H9 (cell line): ENCODE measurements around the gene ALOX5AP. TPM values are rescaled to one million over a fixed set of nuclear protein-coding genes. Genes with fewer than 3 reads are reported as not detected.

Source experiments
- DNase-seq: peaks from one replicate; pipeline ENCODE4 v3.0.0-alpha.2; 2017
- H2AFZ ChIP-seq: one replicate; pipeline ENCODE4 v1.6.1; 2013; ENCODE audit warnings: mild to moderate bottlenecking, low read length, control low read depth, moderate library complexity
- H2AK5ac ChIP-seq: 2 replicates; pipeline ENCODE4 v1.6.1; 2013; ENCODE audit warnings: low read length, control low read depth, mixed read lengths; ENCODE audit not compliant: insufficient read length
- H2BK120ac ChIP-seq: one replicate; pipeline ENCODE4 v1.6.1; 2013; ENCODE audit warnings: low read depth, mild to moderate bottlenecking, low read length, control low read depth, inconsistent platforms; ENCODE audit not compliant: poor library complexity, severe bottlenecking
- H2BK12ac ChIP-seq: 2 replicates; pipeline ENCODE4 v1.6.1; 2013; ENCODE audit warnings: low read length, control low read depth, mixed read lengths, low read depth; ENCODE audit not compliant: insufficient read length
- H2BK15ac ChIP-seq: 2 replicates; pipeline ENCODE4 v1.6.1; 2013; ENCODE audit warnings: low read depth, low read length, control low read depth
- H2BK20ac ChIP-seq: one replicate; pipeline ENCODE4 v1.6.1; 2013; ENCODE audit warnings: low read depth, mild to moderate bottlenecking, low read length, control low read depth, inconsistent platforms; ENCODE audit not compliant: poor library complexity, severe bottlenecking
- H2BK5ac ChIP-seq: 2 replicates; pipeline ENCODE4 v1.6.1; 2013; ENCODE audit warnings: low read length, control low read depth, mixed read lengths; ENCODE audit not compliant: insufficient read length
- H3K14ac ChIP-seq: 2 replicates; pipeline ENCODE4 v1.6.1; 2013; ENCODE audit warnings: low read length, control low read depth; ENCODE audit not compliant: insufficient read depth
- H3K18ac ChIP-seq: 2 replicates; pipeline ENCODE4 v1.6.1; 2013; ENCODE audit warnings: low read depth, mild to moderate bottlenecking, mixed read lengths, low read length, control low read depth; ENCODE audit not compliant: insufficient read length
- H3K23ac ChIP-seq: 2 replicates; pipeline ENCODE4 v1.6.1; 2013; ENCODE audit warnings: low read length, control low read depth, mixed read lengths, low read depth; ENCODE audit not compliant: insufficient read length
- H3K23me2 ChIP-seq: 2 replicates; pipeline ENCODE4 v1.6.1; 2013; ENCODE audit warnings: low read depth, mild to moderate bottlenecking, mixed read lengths, low read length, control low read depth; ENCODE audit not compliant: insufficient read length, poor library complexity, severe bottlenecking
- H3K27ac ChIP-seq: 2 replicates; pipeline ENCODE4 v1.5.1; 2013; ENCODE audit warnings: low read length, control low read depth, mixed read lengths, low read depth; ENCODE audit not compliant: insufficient read length
- H3K27me3 ChIP-seq: 2 replicates; pipeline ENCODE4 v1.6.1; 2013; ENCODE audit warnings: low read length, control low read depth, inconsistent platforms; ENCODE audit not compliant: insufficient read depth
- H3K4ac ChIP-seq: 2 replicates; pipeline ENCODE4 v1.6.1; 2013; ENCODE audit warnings: low read depth, mild to moderate bottlenecking, control low read depth, inconsistent platforms, low read length, moderate library complexity
- H3K4me1 ChIP-seq: 2 replicates; pipeline ENCODE4 v1.6.1; 2013; ENCODE audit warnings: low read length, control low read depth, inconsistent platforms; ENCODE audit not compliant: insufficient read depth
- H3K4me2 ChIP-seq: 2 replicates; pipeline ENCODE4 v1.6.1; 2013; ENCODE audit warnings: low read length, control low read depth, mixed read lengths; ENCODE audit not compliant: insufficient read length, insufficient read depth
- H3K56ac ChIP-seq: 2 replicates; pipeline ENCODE4 v1.6.1; 2013; ENCODE audit warnings: low read depth, mild to moderate bottlenecking, mixed read lengths, low read length, control low read depth; ENCODE audit not compliant: insufficient read length
- H3K79me1 ChIP-seq: 2 replicates; pipeline ENCODE4 v1.6.1; 2013; ENCODE audit warnings: low read depth, mild to moderate bottlenecking, moderate library complexity, low read length, control low read depth, inconsistent platforms; ENCODE audit not compliant: insufficient read depth, poor library complexity, severe bottlenecking
- H3K79me2 ChIP-seq: 2 replicates; pipeline ENCODE4 v1.6.1; 2013; ENCODE audit warnings: low read length, control low read depth, inconsistent platforms; ENCODE audit not compliant: insufficient read depth
- H3K9ac ChIP-seq: 2 replicates; pipeline ENCODE4 v1.6.1; 2013; ENCODE audit warnings: low read length, control low read depth, mixed read lengths; ENCODE audit not compliant: insufficient read length; ENCODE audit errors: extremely low read depth
- H3K9me3 ChIP-seq: one replicate; pipeline ENCODE4 v1.6.1; 2013; ENCODE audit warnings: low read depth, low read length, inconsistent platforms; ENCODE audit not compliant: control insufficient read depth
- H3T11ph ChIP-seq: one replicate; pipeline ENCODE4 v1.6.1; 2013; ENCODE audit warnings: mild to moderate bottlenecking, low read length, control low read depth, inconsistent platforms
- H4K20me1 ChIP-seq: one replicate; pipeline ENCODE4 v1.6.1; 2013; ENCODE audit not compliant: control insufficient read depth, insufficient read length, insufficient read depth
- H4K5ac ChIP-seq: 2 replicates; pipeline ENCODE4 v1.6.1; 2013; ENCODE audit warnings: low read depth, mild to moderate bottlenecking, mixed read lengths, low read length, control low read depth; ENCODE audit not compliant: insufficient read length
- H4K8ac ChIP-seq: replicated peaks from 2 replicates; pipeline ENCODE4 v1.6.1; 2013; ENCODE audit warnings: low read length, control low read depth, mixed read lengths, low read depth; ENCODE audit not compliant: insufficient read length
- H4K91ac ChIP-seq: 2 replicates; pipeline ENCODE4 v1.6.1; 2013; ENCODE audit warnings: low read depth, mild to moderate bottlenecking, moderate library complexity, mixed read lengths, low read length, control low read depth; ENCODE audit not compliant: insufficient read length
- H3K27ac Mint-ChIP-seq, 3 experiments: 2 replicates in 2 of 3; 3 replicates in 1 of 3; pipeline ENCODE4 v1.8.0; 2020 to 2021; ENCODE audit warnings: mixed read lengths in 3 of 3, mild to moderate bottlenecking in 1 of 3, moderate library complexity in 1 of 3
- H3K27me3 Mint-ChIP-seq: 2 replicates; pipeline ENCODE4 v1.8.0; 2021; ENCODE audit warnings: low read depth, mild to moderate bottlenecking, moderate library complexity, mixed read lengths
- H3K36me3 Mint-ChIP-seq, 3 experiments: 2 replicates in 2 of 3; 3 replicates in 1 of 3; pipeline ENCODE4 v1.8.0; 2020 to 2021; ENCODE audit warnings: low read depth in 3 of 3, mixed read lengths in 3 of 3; ENCODE audit not compliant: insufficient read depth in 1 of 3
- H3K4me1 Mint-ChIP-seq, 2 experiments: 2 replicates each; pipeline ENCODE4 v1.8.0; 2020; ENCODE audit warnings: mixed read lengths in 2 of 2
- H3K4me3 Mint-ChIP-seq, 2 experiments: 2 replicates in 1 of 2; 3 replicates in 1 of 2; pipeline ENCODE4 v1.8.0; 2020 to 2021; ENCODE audit warnings: mild to moderate bottlenecking in 2 of 2, mixed read lengths in 2 of 2, moderate library complexity in 1 of 2
- H3K9me3 Mint-ChIP-seq, 2 experiments: 2 replicates in 1 of 2; 3 replicates in 1 of 2; pipeline ENCODE4 v1.8.0; 2020; ENCODE audit warnings: mild to moderate bottlenecking in 2 of 2, mixed read lengths in 2 of 2, moderate library complexity in 1 of 2
- CTCF ChIP-seq: fragments of 200-600 bp; sonication (generic); conservative IDR thresholded peaks from 3 replicates; pipeline ENCODE4 v1.8.0; 2021; ENCODE audit warnings: antibody characterized with exemption, mild to moderate bottlenecking
- WGBS: extraction: QIAGEN DNeasy Blood & Tissue Kit; methylation state at CpG from one replicate; pipeline ENCODE4 v1.1.7; 2013; ENCODE audit warnings: missing lambda C conversion rate, low lambda C conversion rate, mixed read lengths; ENCODE audit not compliant: insufficient read length; ENCODE audit errors: extremely low coverage; 5-methylcytosine and 5-hydroxymethylcytosine counted together
- total RNA-seq: library from RNA; stranded (reverse); gene quantifications from 2 replicates; pipeline ENCODE4 v1.2.1, GENCODE V29; 2021

The ALOX5AP gene
- total RNA-seq, 1 experiment from 2014 or later = not detected

- Histone ChIP-seq H2BK12ac (no peak overlapping the region), H2AK5ac (no peak overlapping the region), H2BK5ac (no peak overlapping the region), H3K27me3 (no peaks in the 10 kb centered on the region), H4K91ac (no peak overlapping the region), H3K18ac (no peak overlapping the region), H4K8ac (no peak overlapping the region), H3K79me1 (no peaks in the 10 kb centered on the region), H3K4ac (no peak overlapping the region), H2BK15ac (no peak overlapping the region), H2AFZ (no peak overlapping the region), H3K9me3 (no peaks in the 10 kb centered on the region), H3K9ac (no peak overlapping the region), H3K14ac (no peak overlapping the region), H3T11ph (no peak overlapping the region), H3K4me2 (no peak overlapping the region), H2BK120ac (no peak overlapping the region), H3K27ac (no peak overlapping the region), H4K20me1 (no peaks in the 10 kb centered on the region), H3K56ac (no peak overlapping the region), H3K79me2 (no peaks in the 10 kb centered on the region), H4K5ac (no peak overlapping the region), H2BK20ac (no peak overlapping the region), H3K23ac (no peak overlapping the region), H3K4me1 (0 out of 2 replicates have a peak, but pooled peaks cover 7% of the 10 kb centered on the region), H3K23me2 (no peaks in the 10 kb centered on the region)
- TF ChIP-seq CTCF = no peak
- H3K9me3 Mint-ChIP-seq = no peaks in the 10 kb centered on the region; a peak in 1 of 5 replicates
- H3K4me3 Mint-ChIP-seq = no peak overlapping the region
- peaks cover 15 to 20% of the 10 kb centered on the region in 2 experiments for H3K4me1 Mint-ChIP-seq
- H3K27ac Mint-ChIP-seq = no peak overlapping the region; a peak in 1 of 7 replicates
- H3K36me3 Mint-ChIP-seq = no peaks in the 10 kb centered on the region
- peaks cover 4% of the 10 kb centered on the region for H3K27me3 Mint-ChIP-seq
- no peak for DNase-seq
- no CpG with 5 or more reads among the region's 8 CpGs for WGBS
Observed at GRCh38 chr13:30697177-30697953, 38.0 kb upstream of the ALOX5AP start.
